Measurements from ENCODE around the gene HSPA1B.
"Not testable (repeated sequence)": the region's sequence is repeated elsewhere in the genome, so short reads cannot be mapped to it uniquely, and the experiment has no call there.

HSPA1B gene

DNA sequence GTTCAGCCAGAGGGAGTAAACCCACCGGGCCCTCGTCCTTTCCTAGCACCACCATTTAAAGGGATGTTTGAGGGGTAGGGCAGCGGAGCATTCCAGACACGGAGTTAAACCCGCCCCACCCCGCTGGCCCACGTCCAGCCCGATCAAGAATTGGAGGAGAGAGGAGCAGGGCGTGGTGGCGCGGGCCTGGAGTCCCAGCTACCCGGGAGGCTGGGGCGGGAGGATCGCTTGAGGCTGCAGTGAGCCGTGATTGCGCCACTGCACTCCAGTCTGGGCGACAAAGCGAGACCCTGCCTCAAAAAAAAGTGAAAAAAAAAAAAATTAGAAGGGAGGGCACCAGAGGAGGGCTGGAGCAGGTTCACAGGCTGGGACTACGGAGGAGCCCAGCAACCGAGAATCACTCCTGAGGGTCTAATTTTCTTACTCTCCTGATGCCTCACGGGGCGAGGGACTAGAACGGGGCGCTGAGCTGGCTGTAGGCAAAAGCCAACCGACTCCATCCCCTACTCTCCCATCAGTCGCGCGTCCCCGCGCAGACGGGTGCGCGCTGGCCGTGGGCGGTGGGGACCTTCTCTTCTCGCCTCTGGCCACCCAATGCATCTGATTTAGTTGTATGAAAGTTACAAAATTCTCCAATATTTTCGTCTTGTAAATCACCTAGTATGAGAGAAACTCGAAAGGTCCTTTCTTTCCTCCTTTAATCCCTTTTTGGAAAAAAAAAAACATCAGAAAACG, 6.1 kb upstream of the HSPA1B start:
- Histone ChIP-seq H3K27me3 (ENCODE audit: insufficient read depth, low read length, poor library complexity, severe bottlenecking) (no peaks in the 10 kb centered on the region), H3K9ac (ENCODE audit: low read depth, low read length, poor library complexity, severe bottlenecking) (peak overlapping the region; percentile 77), H4K20me1 (ENCODE audit: insufficient read depth, low read length, poor library complexity, severe bottlenecking) (no peaks in the 10 kb centered on the region), H3K4me1 (ENCODE audit: insufficient read depth, low read length, poor library complexity, severe bottlenecking) (peaks cover 22% of the 10 kb centered on the region), H3K79me2 (ENCODE audit: insufficient read depth, low read length) (no peaks in the 10 kb centered on the region), H3K36me3 (ENCODE audit: insufficient read depth, low read length) (no peaks in the 10 kb centered on the region), H3K4me3 (ENCODE audit: low read length, poor library complexity, severe bottlenecking) (peak overlapping the region; percentile 77), H3K4me2 (ENCODE audit: low read depth, low read length, poor library complexity, severe bottlenecking) (peak overlapping the region; percentile 74), H3K9me3 (ENCODE audit: insufficient read depth, low read depth, low read length) (no peaks in the 10 kb centered on the region), H2AFZ (ENCODE audit: low read length) (peak overlapping the region; percentile 94), H3K9me2 (replicated peaks; ENCODE audit: low read depth, low read length) (no peaks in the 10 kb centered on the region), H3F3A (ENCODE audit: low read depth) (peaks cover 6% of the 10 kb centered on the region; the same call in 1 of the 2 replicates)
- TF ChIP-seq, protein P1, sequence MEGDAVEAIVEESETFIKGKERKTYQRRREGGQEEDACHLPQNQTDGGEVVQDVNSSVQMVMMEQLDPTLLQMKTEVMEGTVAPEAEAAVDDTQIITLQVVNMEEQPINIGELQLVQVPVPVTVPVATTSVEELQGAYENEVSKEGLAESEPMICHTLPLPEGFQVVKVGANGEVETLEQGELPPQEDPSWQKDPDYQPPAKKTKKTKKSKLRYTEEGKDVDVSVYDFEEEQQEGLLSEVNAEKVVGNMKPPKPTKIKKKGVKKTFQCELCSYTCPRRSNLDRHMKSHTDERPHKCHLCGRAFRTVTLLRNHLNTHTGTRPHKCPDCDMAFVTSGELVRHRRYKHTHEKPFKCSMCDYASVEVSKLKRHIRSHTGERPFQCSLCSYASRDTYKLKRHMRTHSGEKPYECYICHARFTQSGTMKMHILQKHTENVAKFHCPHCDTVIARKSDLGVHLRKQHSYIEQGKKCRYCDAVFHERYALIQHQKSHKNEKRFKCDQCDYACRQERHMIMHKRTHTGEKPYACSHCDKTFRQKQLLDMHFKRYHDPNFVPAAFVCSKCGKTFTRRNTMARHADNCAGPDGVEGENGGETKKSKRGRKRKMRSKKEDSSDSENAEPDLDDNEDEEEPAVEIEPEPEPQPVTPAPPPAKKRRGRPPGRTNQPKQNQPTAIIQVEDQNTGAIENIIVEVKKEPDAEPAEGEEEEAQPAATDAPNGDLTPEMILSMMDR (conservative IDR thresholded peaks at IDR 0.05; ENCODE audit: low read length), result no peak
- no peak for TF ChIP-seq EZH2phosphoT487 (IDR thresholded peaks at IDR 0.05; ENCODE audit: borderline replicate concordance)

DNA sequence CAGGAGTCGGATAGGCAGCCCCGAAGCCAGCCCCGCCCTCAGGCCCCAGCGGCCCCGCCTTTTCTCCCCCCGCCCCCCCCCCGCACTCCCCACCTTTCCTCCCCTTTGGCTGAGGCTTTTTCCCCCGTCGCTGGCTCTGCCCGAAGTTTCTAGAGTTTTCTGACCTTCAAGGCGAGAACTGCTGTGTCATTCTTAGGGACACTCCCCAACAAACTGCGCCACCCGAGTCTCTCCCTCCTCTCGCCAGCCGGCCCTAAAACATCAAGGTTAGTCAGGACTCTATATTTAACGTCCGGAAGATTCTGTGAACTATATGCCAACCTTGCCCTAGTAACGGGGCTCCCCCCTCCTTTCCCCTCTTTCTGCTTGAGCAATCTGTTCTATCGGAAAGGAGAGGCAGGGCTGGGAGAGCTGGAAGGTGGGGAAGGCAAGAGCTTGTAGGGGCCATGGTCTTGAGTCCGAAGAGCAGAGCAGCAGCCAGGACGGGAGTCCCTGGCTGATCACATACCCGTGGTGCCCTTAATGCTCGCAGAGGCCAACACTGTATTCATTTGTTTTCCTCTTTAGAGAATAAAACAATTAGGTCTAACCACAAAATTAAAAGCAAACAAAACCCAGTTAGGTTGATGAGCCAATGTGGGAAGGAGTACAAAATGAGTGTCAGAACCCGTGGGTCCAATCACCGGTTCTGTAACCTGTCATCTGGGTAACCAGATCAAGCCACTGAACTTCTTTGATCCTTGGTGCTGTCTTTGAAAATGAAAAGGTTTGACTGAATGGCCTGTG, 5.3 kb upstream of the HSPA1B start:
- Histone ChIP-seq H3K9ac (ENCODE audit: low read depth, low read length, poor library complexity, severe bottlenecking) (peak overlapping the region; percentile 77), H3K79me2 (ENCODE audit: insufficient read depth, low read length) (no peaks in the 10 kb centered on the region), H3K4me1 (ENCODE audit: insufficient read depth, low read length, poor library complexity, severe bottlenecking) (peaks cover 22% of the 10 kb centered on the region), H3F3A (ENCODE audit: low read depth) (peaks cover 6% of the 10 kb centered on the region; the same call in 1 of the 2 replicates), H2AFZ (ENCODE audit: low read length) (peak overlapping the region; percentile 94), H3K4me3 (ENCODE audit: low read length, poor library complexity, severe bottlenecking) (peak overlapping the region; percentile 77), H3K9me3 (ENCODE audit: insufficient read depth, low read depth, low read length) (no peaks in the 10 kb centered on the region), H3K36me3 (ENCODE audit: insufficient read depth, low read length) (no peaks in the 10 kb centered on the region), H4K20me1 (ENCODE audit: insufficient read depth, low read length, poor library complexity, severe bottlenecking) (no peaks in the 10 kb centered on the region), H3K9me2 (replicated peaks; ENCODE audit: low read depth, low read length) (no peaks in the 10 kb centered on the region), H3K27me3 (ENCODE audit: insufficient read depth, low read length, poor library complexity, severe bottlenecking) (no peaks in the 10 kb centered on the region), H3K4me2 (ENCODE audit: low read depth, low read length, poor library complexity, severe bottlenecking) (peak overlapping the region; percentile 74)
- no peak for TF ChIP-seq EZH2phosphoT487 (IDR thresholded peaks at IDR 0.05; ENCODE audit: borderline replicate concordance)
- TF ChIP-seq, protein P1 (conservative IDR thresholded peaks at IDR 0.05; ENCODE audit: low read length), result no peak

DNA sequence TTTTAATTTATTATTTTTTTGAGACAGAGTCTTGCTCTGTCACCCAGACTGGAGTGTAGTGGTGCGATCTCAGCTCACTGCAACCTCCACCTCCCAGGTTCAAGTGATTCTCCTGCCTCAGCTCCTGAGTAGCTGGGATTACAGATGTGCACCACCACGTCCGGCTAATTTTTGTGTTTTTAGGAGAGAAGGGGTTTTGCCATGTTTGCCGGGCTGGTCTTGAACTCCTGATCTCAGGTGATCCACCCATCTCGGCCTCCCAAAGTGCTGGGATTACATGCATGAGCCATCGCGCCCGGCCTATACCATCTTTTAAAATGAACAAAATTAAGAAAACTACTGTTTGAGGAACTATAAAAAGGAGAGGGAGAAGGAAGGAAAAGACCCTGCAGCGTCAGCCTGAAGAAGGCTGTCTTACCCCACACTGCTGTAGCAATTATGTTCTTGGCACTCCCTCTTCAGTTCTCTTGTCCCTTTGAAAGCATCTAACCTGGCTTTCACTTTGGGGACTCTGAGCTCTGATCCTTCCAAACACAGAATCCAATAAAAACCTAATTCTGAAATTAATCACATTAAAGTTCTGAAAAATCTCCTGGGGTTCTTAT, 3.8 kb upstream of the HSPA1B start:
- H3F3A ChIP-seq (ENCODE audit: low read depth); H3K27me3 ChIP-seq (ENCODE audit: insufficient read depth, low read length, poor library complexity, severe bottlenecking); H3K9ac ChIP-seq (ENCODE audit: low read depth, low read length, poor library complexity, severe bottlenecking); H3K9me2 ChIP-seq (replicated peaks; ENCODE audit: low read depth, low read length); H4K20me1 ChIP-seq (ENCODE audit: insufficient read depth, low read length, poor library complexity, severe bottlenecking); H3K9me3 ChIP-seq (ENCODE audit: insufficient read depth, low read depth, low read length); H3K4me2 ChIP-seq (ENCODE audit: low read depth, low read length, poor library complexity, severe bottlenecking); H3K4me3 ChIP-seq (ENCODE audit: low read length, poor library complexity, severe bottlenecking); H3K79me2 ChIP-seq (ENCODE audit: insufficient read depth, low read length); H3K36me3 ChIP-seq (ENCODE audit: insufficient read depth, low read length); H2AFZ ChIP-seq (ENCODE audit: low read length): not testable (repeated sequence)
- peaks cover 22% of the 10 kb centered on the region for H3K4me1 ChIP-seq (ENCODE audit: insufficient read depth, low read length, poor library complexity, severe bottlenecking)
